Measurements from ENCODE around the gene CAMSAP1. TPM values are rescaled to one million over a fixed set of nuclear protein-coding genes. Genes with fewer than 3 reads are reported as not detected.

Gene CAMSAP1
- total RNA-seq, 2 donors from 2014 or later = 19.4 to 21.4 TPM

- no peaks in the 10 kb centered on the region for H3K27me3 ChIP-seq
- H3K27ac ChIP-seq = no peak overlapping the region
- no peaks in the 10 kb centered on the region for H3K9me3 ChIP-seq
- no peaks in the 10 kb centered on the region for H3K4me1 ChIP-seq
- H3K36me3 ChIP-seq = peaks cover 82% of the 10 kb centered on the region
- H3K4me3 ChIP-seq = no peak overlapping the region
- TF ChIP-seq, protein P1, sequence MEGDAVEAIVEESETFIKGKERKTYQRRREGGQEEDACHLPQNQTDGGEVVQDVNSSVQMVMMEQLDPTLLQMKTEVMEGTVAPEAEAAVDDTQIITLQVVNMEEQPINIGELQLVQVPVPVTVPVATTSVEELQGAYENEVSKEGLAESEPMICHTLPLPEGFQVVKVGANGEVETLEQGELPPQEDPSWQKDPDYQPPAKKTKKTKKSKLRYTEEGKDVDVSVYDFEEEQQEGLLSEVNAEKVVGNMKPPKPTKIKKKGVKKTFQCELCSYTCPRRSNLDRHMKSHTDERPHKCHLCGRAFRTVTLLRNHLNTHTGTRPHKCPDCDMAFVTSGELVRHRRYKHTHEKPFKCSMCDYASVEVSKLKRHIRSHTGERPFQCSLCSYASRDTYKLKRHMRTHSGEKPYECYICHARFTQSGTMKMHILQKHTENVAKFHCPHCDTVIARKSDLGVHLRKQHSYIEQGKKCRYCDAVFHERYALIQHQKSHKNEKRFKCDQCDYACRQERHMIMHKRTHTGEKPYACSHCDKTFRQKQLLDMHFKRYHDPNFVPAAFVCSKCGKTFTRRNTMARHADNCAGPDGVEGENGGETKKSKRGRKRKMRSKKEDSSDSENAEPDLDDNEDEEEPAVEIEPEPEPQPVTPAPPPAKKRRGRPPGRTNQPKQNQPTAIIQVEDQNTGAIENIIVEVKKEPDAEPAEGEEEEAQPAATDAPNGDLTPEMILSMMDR (IDR thresholded peaks at IDR 0.05) = no peak
- DNase-seq (ENCODE audit: low spot score) = no peak
These were observed 86.7 kb downstream of the CAMSAP1 start for GRCh38 chr9:135820661-135821060.

GRCh38 chr9:135819905-135820304, 87.4 kb downstream of the CAMSAP1 start:
- no peak overlapping the region for H3K4me3 ChIP-seq
- H3K4me1 ChIP-seq = no peaks in the 10 kb centered on the region
- DNase-seq (ENCODE audit: low spot score) = no peak
- TF ChIP-seq, protein P1 (IDR thresholded peaks at IDR 0.05) = no peak
- no peaks in the 10 kb centered on the region for H3K9me3 ChIP-seq
- peaks cover 89% of the 10 kb centered on the region for H3K36me3 ChIP-seq
- H3K27me3 ChIP-seq = no peaks in the 10 kb centered on the region
- H3K27ac ChIP-seq = no peak overlapping the region

- Histone ChIP-seq H3K27me3 (no peaks in the 10 kb centered on the region), H3K36me3 (peaks cover 96% of the 10 kb centered on the region), H3K4me3 (no peak overlapping the region), H3K27ac (no peak overlapping the region), H3K9me3 (no peaks in the 10 kb centered on the region), H3K4me1 (no peaks in the 10 kb centered on the region)
- TF ChIP-seq, protein P1 (IDR thresholded peaks at IDR 0.05) = no peak
- no peak for DNase-seq (ENCODE audit: low spot score)
These were observed 88.4 kb downstream of the CAMSAP1 start for GRCh38 chr9:135818718-135819475.

- DNase-seq (ENCODE audit: low spot score) = no peak
- peaks cover 95% of the 10 kb centered on the region for H3K36me3 ChIP-seq
- TF ChIP-seq, protein P1 (IDR thresholded peaks at IDR 0.05) = no peak
These were observed 89.2 kb downstream of the CAMSAP1 start for GRCh38 chr9:135817951-135818717.

DNA sequence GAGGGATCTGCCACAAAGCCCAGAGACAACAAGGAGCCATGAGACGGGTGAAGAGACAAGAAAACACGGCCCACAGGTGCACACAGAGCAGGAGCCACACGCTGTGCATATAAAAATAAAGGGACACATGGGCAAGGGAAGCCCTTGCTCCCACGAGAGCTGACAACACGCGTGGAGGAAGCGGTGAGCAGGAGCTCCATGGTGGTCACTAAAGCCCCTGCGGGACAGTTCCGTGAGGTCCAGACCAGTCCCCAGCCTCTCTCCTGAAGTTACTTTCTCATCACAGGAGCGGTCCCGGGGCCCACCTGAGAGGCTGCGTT, 90.7 kb downstream of the CAMSAP1 start:
- DNase-seq (ENCODE audit: low spot score) = no peak
- TF ChIP-seq, protein P1 (IDR thresholded peaks at IDR 0.05) = no peak
- Histone ChIP-seq H3K27ac (no peak overlapping the region), H3K4me3 (no peak overlapping the region), H3K27me3 (no peaks in the 10 kb centered on the region), H3K36me3 (peaks cover 80% of the 10 kb centered on the region), H3K4me1 (no peaks in the 10 kb centered on the region), H3K9me3 (no peaks in the 10 kb centered on the region)

More at GRCh38 chr9:135817951-135818717, 89.2 kb downstream of the CAMSAP1 start:
- Histone ChIP-seq H3K27me3 (no peaks in the 10 kb centered on the region), H3K4me1 (no peaks in the 10 kb centered on the region), H3K9me3 (no peaks in the 10 kb centered on the region), H3K4me3 (no peak overlapping the region), H3K27ac (no peak overlapping the region)

Measured in right atrium auricular region (tissue), 2 donors.